A549 (cell line): ENCODE results near the gene MEIOSIN. TPM values are rescaled to one million over a fixed set of nuclear protein-coding genes. Genes with fewer than 3 reads are reported as not detected.
A peak's percentile ranks its signal among the peaks of the same experiment; 100 is the strongest.

ENCODE experiments used
- ATAC-seq, 2 experiments: fragments of 200-7000 bp in 1 of 2; fragments of >200 bp in 1 of 2; cut with Nextera tagmentation in 1 of 2; cut with Tn5 transposase in 1 of 2; 3 replicates each; pipeline versions ENCODE4 v1.8.0 to v1.9.1; 2018 to 2020; ENCODE audit warnings: mild to moderate bottlenecking in 1 of 2, moderate library complexity in 1 of 2
- CTCF ChIA-PET: fragments of 300-600 bp; sonication (Branson Sonifier 250); formaldehyde crosslinking; extraction: SDS; loops from one replicate; lab custom pipeline; 2021; ENCODE audit warnings: antibody characterized with exemption, inconsistent platforms; lab: Yijun Ruan, JAX
- POLR2A ChIA-PET: fragments of 350-600 bp; formaldehyde crosslinking; extraction: SDS; loops from one replicate; lab custom pipeline; 2021; ENCODE audit warnings: antibody characterized with exemption, inconsistent platforms; lab: Yijun Ruan, JAX
- DNase-seq, 2 experiments: peaks; one replicate each; pipeline versions ENCODE4 v3.0.0 to v3.0.0-alpha.2; 2011 to 2016; ENCODE audit warnings: low read depth in 1 of 2, low spot score in 1 of 2
- FAIRE-seq: peaks from 2 replicates; lab custom pipeline; 2011; peaks lifted over from hg19 to GRCh38; lab: Jason Lieb, UNC
- H3K27ac ChIP-seq, 2 experiments: fragments of >200 bp; sonication (Bioruptor Twin); formaldehyde crosslinking; 3 replicates each; pipeline ENCODE4 v1.5.1; 2016 to 2017
- H3K4me1 ChIP-seq: fragments of >200 bp; sonication (Bioruptor Twin); formaldehyde crosslinking; 3 replicates; pipeline ENCODE4 v1.6.1; 2016
- H3K4me2 ChIP-seq: fragments of >200 bp; sonication (Bioruptor Twin); formaldehyde crosslinking; 3 replicates; pipeline ENCODE4 v1.6.1; 2016
- H3K4me3 ChIP-seq: fragments of >200 bp; sonication (Bioruptor Twin); formaldehyde crosslinking; 3 replicates; pipeline ENCODE4 v1.5.1; 2016
- H3K9me3 ChIP-seq: fragments of >200 bp; sonication (Bioruptor Twin); formaldehyde crosslinking; 3 replicates; pipeline ENCODE4 v1.6.1; 2016
- BHLHE40 ChIP-seq: IDR thresholded peaks from 2 replicates; pipeline ENCODE4 v1.6.1; 2012; ENCODE audit warnings: low read depth, low read length, inconsistent platforms
- CBX2 ChIP-seq: fragments of 200-600 bp; sonication (generic); IDR thresholded peaks from 2 replicates; pipeline ENCODE4 v1.6.1; 2016; ENCODE audit warnings: low read depth, mild to moderate bottlenecking, borderline replicate concordance
- CHD2 ChIP-seq: fragments of 150-350 bp; IDR thresholded peaks from 2 replicates; pipeline ENCODE4 v1.6.1; 2014; ENCODE audit warnings: low read length; ENCODE audit not compliant: partially characterized antibody
- EHMT2 ChIP-seq: fragments of 200-600 bp; sonication (generic); IDR thresholded peaks from 2 replicates; pipeline ENCODE4 v1.6.1; 2016; ENCODE audit warnings: antibody characterized with exemption, low read depth, mild to moderate bottlenecking, moderate library complexity
- MAZ ChIP-seq: fragments of 150-350 bp; IDR thresholded peaks from 2 replicates; pipeline ENCODE4 v1.6.1; 2014; ENCODE audit warnings: antibody characterized with exemption, low read depth, low read length, borderline replicate concordance
- NFE2L2 ChIP-seq: fragments of 150-350 bp; conservative IDR thresholded peaks from 2 replicates; pipeline ENCODE4 v1.6.1; 2014; ENCODE audit warnings: low read length
- NR3C1 ChIP-seq: fragments of >200 bp; sonication (Bioruptor Twin); formaldehyde crosslinking; IDR thresholded peaks from 3 replicates; pipeline ENCODE4 v1.6.1; 2017
- RAD21 ChIP-seq, 2 experiments: fragments of >200 bp in 1 of 2; sonication (Bioruptor Twin) in 1 of 2; formaldehyde crosslinking in 1 of 2; IDR thresholded peaks in 1 of 2; conservative IDR thresholded peaks in 1 of 2; 2 replicates in 1 of 2; 3 replicates in 1 of 2; pipeline ENCODE4 v1.6.1; 2012 to 2018; ENCODE audit warnings: inconsistent platforms in 1 of 2
- RARB ChIP-seq: fragments of 250-450 bp; sonication (Bioruptor Pico); IDR thresholded peaks from 2 replicates; pipeline ENCODE4 v1.8.0; 2021; ENCODE audit warnings: mild to moderate bottlenecking, moderate library complexity
- RNF2 ChIP-seq: fragments of 200-600 bp; sonication (generic); IDR thresholded peaks from 2 replicates; pipeline ENCODE4 v1.6.1; 2016; ENCODE audit warnings: low read depth, mild to moderate bottlenecking, antibody characterized with exemption, moderate library complexity, borderline replicate concordance
- SREBF2 ChIP-seq: fragments of 450-650 bp; IDR thresholded peaks from 2 replicates; pipeline ENCODE4 v1.6.1; 2014; ENCODE audit warnings: mild to moderate bottlenecking, moderate library complexity
- TP53 ChIP-seq: fragments of 250-450 bp; sonication (Bioruptor Pico); IDR thresholded peaks from 2 replicates; pipeline ENCODE4 v1.5.0; 2021; ENCODE audit warnings: mild to moderate bottlenecking, moderate library complexity
- ZC3H11A ChIP-seq: fragments of 450-650 bp; IDR thresholded peaks from 2 replicates; pipeline ENCODE4 v1.6.1; 2014; ENCODE audit warnings: antibody characterized with exemption, mild to moderate bottlenecking
- ZFP36 ChIP-seq: fragments of 450-650 bp; IDR thresholded peaks from 2 replicates; pipeline ENCODE4 v1.6.1; 2014; ENCODE audit warnings: borderline replicate concordance; ENCODE audit not compliant: partially characterized antibody
- WGBS: methylation state at CpG from one replicate; pipeline ENCODE4 v1.1.6; 2017; ENCODE audit errors: missing lambda C conversion rate; 5-methylcytosine and 5-hydroxymethylcytosine counted together
- polyA plus RNA-seq, 4 experiments: library from polyadenylated mRNA; depleted of rRNA in 3 of 4; stranded (reverse); fragments of >200 nt; fragmentation: RNase III in 1 of 4; extraction: RNeasy Plus Mini Kit Qiagen cat#74134 plus additional on column Dnase treatment in 1 of 4; gene quantifications; 2 replicates in 3 of 4; 3 replicates in 1 of 4; pipeline ENCODE4 v1.2.3, GENCODE V29; 2011 to 2017
- TF ChIP-seq, protein P1 (sequence below): fragments of 200-600 bp; sonication (generic); IDR thresholded peaks from 2 replicates; pipeline ENCODE4 v1.6.1; 2016; ENCODE audit warnings: antibody characterized with exemption, mild to moderate bottlenecking, moderate library complexity
- TF ChIP-seq, protein P2 (sequence below): fragments of 150-350 bp; IDR thresholded peaks from 2 replicates; pipeline ENCODE4 v1.6.1; 2014; ENCODE audit warnings: low read depth, mild to moderate bottlenecking, low read length

MEIOSIN gene
- polyA plus RNA-seq, 2 of the 4 experiments (the other 2 are of a cell fraction), result not detected

DNA sequence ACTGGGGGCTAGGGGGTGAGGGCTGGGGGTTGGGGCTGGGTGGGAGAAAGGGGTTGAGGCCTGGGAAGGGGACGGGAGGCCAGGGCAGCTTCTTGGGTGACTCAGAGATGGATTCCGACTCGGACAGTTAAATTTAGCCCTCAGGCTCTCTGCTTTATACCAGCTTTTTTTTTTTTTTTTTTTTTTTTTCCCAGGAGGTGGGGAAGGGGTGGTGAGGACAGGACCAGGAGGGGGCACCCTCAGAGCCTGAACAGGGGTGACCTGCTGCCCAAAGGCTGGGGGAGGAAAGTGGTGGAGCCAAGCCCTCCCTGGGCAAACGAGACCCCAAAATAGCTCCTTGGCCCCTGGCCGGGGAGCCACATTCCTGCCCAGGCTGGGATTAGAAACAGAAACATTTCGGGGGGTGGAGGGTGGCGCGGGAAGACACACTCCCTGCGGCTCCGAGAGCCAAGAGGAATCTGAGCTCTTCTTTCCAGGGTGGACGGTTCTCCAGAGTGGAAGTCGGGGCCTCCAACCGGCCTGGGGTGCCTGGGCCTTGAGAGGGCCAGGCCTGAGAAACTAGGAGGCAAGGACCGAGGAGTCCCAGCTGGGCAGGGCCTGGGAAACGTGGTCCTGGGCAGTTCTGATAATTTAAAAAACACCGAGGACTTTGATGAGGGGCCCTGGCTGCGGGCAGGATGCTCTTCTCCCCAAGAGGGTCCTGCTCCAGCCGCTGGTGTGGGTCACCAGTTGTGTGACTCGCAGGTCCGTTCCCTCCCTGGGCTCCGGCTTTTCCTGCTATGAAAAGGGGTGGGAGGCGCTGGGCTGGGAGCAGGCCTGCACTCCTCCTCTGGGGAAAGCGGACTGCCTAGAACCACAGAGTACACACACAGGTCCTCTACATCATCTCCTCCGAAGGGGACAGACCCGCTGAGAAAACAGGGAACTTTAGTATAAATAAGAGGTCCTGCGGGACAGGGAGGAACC is 49.9 kb downstream of the MEIOSIN start:
- Histone ChIP-seq H3K27ac (peak overlapping the region; percentile 90 to 96), H3K4me3 (peak overlapping the region; percentile 3; the same call in 1 of the 3 replicates), H3K4me2 (peak overlapping the region; percentile 88), H3K9me3 (no peaks in the 10 kb centered on the region), H3K4me1 (peaks cover 56% of the 10 kb centered on the region)
- TF ChIP-seq MAZ (no peak), RAD21 (conservative IDR thresholded peaks at IDR 0.05 in 1 of 2, IDR thresholded peaks at IDR 0.05 in 1 of 2) (peak in 1 of 2 experiments; percentile 5; a peak in 1 of 5 replicates), EHMT2 (no peak), NFE2L2 (no peak), BHLHE40 (no peak)
- TF ChIP-seq, protein P1, sequence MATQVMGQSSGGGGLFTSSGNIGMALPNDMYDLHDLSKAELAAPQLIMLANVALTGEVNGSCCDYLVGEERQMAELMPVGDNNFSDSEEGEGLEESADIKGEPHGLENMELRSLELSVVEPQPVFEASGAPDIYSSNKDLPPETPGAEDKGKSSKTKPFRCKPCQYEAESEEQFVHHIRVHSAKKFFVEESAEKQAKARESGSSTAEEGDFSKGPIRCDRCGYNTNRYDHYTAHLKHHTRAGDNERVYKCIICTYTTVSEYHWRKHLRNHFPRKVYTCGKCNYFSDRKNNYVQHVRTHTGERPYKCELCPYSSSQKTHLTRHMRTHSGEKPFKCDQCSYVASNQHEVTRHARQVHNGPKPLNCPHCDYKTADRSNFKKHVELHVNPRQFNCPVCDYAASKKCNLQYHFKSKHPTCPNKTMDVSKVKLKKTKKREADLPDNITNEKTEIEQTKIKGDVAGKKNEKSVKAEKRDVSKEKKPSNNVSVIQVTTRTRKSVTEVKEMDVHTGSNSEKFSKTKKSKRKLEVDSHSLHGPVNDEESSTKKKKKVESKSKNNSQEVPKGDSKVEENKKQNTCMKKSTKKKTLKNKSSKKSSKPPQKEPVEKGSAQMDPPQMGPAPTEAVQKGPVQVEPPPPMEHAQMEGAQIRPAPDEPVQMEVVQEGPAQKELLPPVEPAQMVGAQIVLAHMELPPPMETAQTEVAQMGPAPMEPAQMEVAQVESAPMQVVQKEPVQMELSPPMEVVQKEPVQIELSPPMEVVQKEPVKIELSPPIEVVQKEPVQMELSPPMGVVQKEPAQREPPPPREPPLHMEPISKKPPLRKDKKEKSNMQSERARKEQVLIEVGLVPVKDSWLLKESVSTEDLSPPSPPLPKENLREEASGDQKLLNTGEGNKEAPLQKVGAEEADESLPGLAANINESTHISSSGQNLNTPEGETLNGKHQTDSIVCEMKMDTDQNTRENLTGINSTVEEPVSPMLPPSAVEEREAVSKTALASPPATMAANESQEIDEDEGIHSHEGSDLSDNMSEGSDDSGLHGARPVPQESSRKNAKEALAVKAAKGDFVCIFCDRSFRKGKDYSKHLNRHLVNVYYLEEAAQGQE, result no peak
- DNase-seq (peak; percentile 58 to 84), ATAC-seq (peak; percentile 22 to 31; a peak in 5 of 6 replicates), FAIRE-seq (no peak)
- 48% methylated on average over 26 of the region's 26 CpGs for WGBS
- ChIA-PET POLR2A (interaction anchor here (0.6 to 3.0 kb wide), 10 partner anchors 9 to 477 kb away, joined by 4 to 42 read pairs (median 4); partner anchors contain the start of genes CCDC61, DMWD, FBXO46 and SIX5), CTCF (interaction anchor here (0.6 to 74.3 kb wide), 6 partner anchors 2 to 170 kb away, joined by 3 to 2204 read pairs (median 5); partner anchors contain the start of genes DMPK, DMWD, RSPH6A and SIX5)

DNA sequence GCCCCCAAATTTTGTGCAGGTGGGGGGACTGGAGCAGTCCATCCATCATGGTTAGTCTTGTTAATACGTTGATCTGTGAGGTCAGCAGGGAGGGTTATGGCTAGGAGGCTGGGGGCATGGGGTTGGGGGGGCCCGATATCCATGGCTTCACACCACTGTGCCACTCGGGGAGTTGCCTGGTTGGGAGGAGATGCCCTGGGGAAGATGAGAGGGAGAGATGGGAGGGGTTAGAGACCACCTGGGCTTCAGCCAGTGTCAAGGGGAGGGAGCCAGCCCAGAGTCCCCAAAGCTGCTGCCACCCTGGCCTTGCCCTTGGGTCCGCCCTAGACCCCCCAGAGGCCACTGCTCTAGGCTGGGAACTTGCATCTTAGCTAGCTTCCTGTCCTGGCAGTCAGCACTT is 50.9 kb downstream of the MEIOSIN start:
- ChIA-PET CTCF (interaction anchor here (62.0 to 74.3 kb wide), 2 partner anchors 1 to 24 kb away, joined by 2204 read pairs; partner anchors contain the start of genes DMPK, DMWD, RSPH6A and SIX5), POLR2A (no interaction called here)
- TF ChIP-seq, protein P2, sequence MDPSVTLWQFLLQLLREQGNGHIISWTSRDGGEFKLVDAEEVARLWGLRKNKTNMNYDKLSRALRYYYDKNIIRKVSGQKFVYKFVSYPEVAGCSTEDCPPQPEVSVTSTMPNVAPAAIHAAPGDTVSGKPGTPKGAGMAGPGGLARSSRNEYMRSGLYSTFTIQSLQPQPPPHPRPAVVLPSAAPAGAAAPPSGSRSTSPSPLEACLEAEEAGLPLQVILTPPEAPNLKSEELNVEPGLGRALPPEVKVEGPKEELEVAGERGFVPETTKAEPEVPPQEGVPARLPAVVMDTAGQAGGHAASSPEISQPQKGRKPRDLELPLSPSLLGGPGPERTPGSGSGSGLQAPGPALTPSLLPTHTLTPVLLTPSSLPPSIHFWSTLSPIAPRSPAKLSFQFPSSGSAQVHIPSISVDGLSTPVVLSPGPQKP, result no peak
- TF ChIP-seq CBX2 (no peak), RARB (CRISPR knock-in tag) (no peak), BHLHE40 (no peak), ZC3H11A (no peak), RNF2 (no peak), NFE2L2 (no peak)

DNA sequence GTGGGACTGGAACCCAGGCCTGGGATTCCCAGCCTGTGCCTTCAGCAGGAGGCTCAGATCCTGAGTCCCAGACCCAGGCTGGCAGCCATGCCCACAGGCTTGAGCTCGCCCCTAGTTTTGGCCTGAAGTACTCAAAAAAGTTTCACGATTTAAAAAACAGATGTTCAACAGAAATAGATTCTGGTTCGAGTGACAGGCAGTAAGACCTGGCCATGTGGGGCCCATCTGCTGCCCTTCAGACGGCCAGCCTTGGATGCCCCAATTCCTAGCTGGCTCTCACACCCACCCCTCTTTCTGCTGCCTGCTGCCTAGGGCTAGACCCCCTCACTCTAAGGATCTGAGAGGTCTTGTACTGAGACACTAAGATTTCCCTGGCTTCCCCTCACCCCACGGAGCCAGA is 51.9 kb downstream of the MEIOSIN start:
- CTCF ChIA-PET, result interaction anchor here (62.0 to 74.3 kb wide), 2 partner anchors 0 to 23 kb away, joined by 2204 read pairs; partner anchors contain the start of genes DMPK, DMWD, RSPH6A and SIX5
- peaks cover 44% of the 10 kb centered on the region for H3K4me1 ChIP-seq
- TF ChIP-seq, protein P1, result no peak
- TF ChIP-seq NR3C1 (no peak), ZFP36 (no peak), RARB (CRISPR knock-in tag) (no peak), CBX2 (no peak), SREBF2 (no peak), CHD2 (no peak), TP53 (CRISPR knock-in tag) (no peak)
- TF ChIP-seq, all 56 proteins: peak for 0
- no peak overlapping the region for H3K4me3 ChIP-seq
- ATAC-seq, result no peak
- H3K4me2 ChIP-seq, result no peak overlapping the region
- 68% methylated on average over 5 of the region's 5 CpGs for WGBS
- H3K9me3 ChIP-seq, result no peaks in the 10 kb centered on the region
- FAIRE-seq, result no peak
- no peak for DNase-seq
- peak overlapping the region in 1 of 2 experiments; percentile 11; a peak in 2 of 6 replicates for H3K27ac ChIP-seq
- POLR2A ChIA-PET, result interaction anchor here (0.6 to 0.9 kb wide), 3 partner anchors 8 to 101 kb away, joined by 3 to 12 read pairs (median 3); partner anchors contain the start of genes DMWD and IRF2BP1

More for the DNA sequence above, 50.9 kb downstream of the MEIOSIN start:
- H3K4me3 ChIP-seq, result no peak overlapping the region
- H3K4me2 ChIP-seq, result peak overlapping the region; percentile 88
- FAIRE-seq (no peak), ATAC-seq (no peak), DNase-seq (no peak)
- WGBS, result 89% methylated on average over 4 of the region's 4 CpGs
- H3K4me1 ChIP-seq, result peaks cover 52% of the 10 kb centered on the region
- peak overlapping the region; percentile 90 to 96; a peak in 5 of 6 replicates for H3K27ac ChIP-seq
- H3K9me3 ChIP-seq, result no peaks in the 10 kb centered on the region
